Endothelial cell (in vitro differentiated cells): ENCODE measurements around the gene UBE2I. TPM values are rescaled to one million over a fixed set of nuclear protein-coding genes. Genes with fewer than 3 reads are reported as not detected.

Experiments
- DNase-seq: peaks from one replicate; pipeline ENCODE4 v3.0.0; 2021; ENCODE audit warnings: low spot score
- H3K27ac Mint-ChIP-seq: one replicate; pipeline ENCODE4 v1.8.0; 2021; ENCODE audit warnings: mixed read lengths, inconsistent platforms; ENCODE audit not compliant: unreplicated experiment
- H3K27me3 Mint-ChIP-seq: one replicate; pipeline ENCODE4 v1.8.0; 2021; ENCODE audit warnings: mild to moderate bottlenecking, moderate library complexity, mixed read lengths, inconsistent platforms; ENCODE audit not compliant: unreplicated experiment
- H3K36me3 Mint-ChIP-seq: one replicate; pipeline ENCODE4 v1.8.0; 2021; ENCODE audit warnings: mild to moderate bottlenecking, low read depth, mixed read lengths, inconsistent platforms; ENCODE audit not compliant: unreplicated experiment
- H3K4me1 Mint-ChIP-seq: one replicate; pipeline ENCODE4 v1.8.0; 2021; ENCODE audit warnings: mild to moderate bottlenecking, mixed read lengths, inconsistent platforms; ENCODE audit not compliant: unreplicated experiment
- H3K4me3 Mint-ChIP-seq: one replicate; pipeline ENCODE4 v1.8.0; 2021; ENCODE audit warnings: mild to moderate bottlenecking, mixed read lengths, inconsistent platforms; ENCODE audit not compliant: unreplicated experiment
- H3K9me3 Mint-ChIP-seq: one replicate; pipeline ENCODE4 v1.8.0; 2021; ENCODE audit warnings: mixed read lengths, inconsistent platforms; ENCODE audit not compliant: unreplicated experiment
- CTCF ChIP-seq: fragments of 200-600 bp; sonication (generic); IDR thresholded peaks from one replicate; pipeline ENCODE4 v1.5.0; 2021; ENCODE audit warnings: antibody characterized with exemption; ENCODE audit not compliant: unreplicated experiment
- total RNA-seq: library from RNA; stranded (reverse); fragmentation: NEBNext Ultra II Directional; extraction: Animal tissue kit (Norgen Biotek cat#: 25700); gene quantifications from one replicate; pipeline ENCODE4 v1.2.1, GENCODE V29; 2021; ENCODE audit not compliant: unreplicated experiment

The UBE2I gene
- total RNA-seq, 1 donor from 2014 or later, result 167 TPM

GRCh38 chr16:1367486-1368174 is 58.2 kb downstream of the UBE2I start:
- Mint-ChIP-seq H3K27ac (no peak overlapping the region), H3K27me3 (peaks cover 1% of the 10 kb centered on the region), H3K4me3 (no peak overlapping the region), H3K36me3 (peaks cover 3% of the 10 kb centered on the region), H3K4me1 (no peaks in the 10 kb centered on the region), H3K9me3 (no peaks in the 10 kb centered on the region)
- no peak for TF ChIP-seq CTCF
- no peak for DNase-seq

GRCh38 chr16:1371054-1371978 is 61.9 kb downstream of the UBE2I start:
- no peaks in the 10 kb centered on the region for H3K9me3 Mint-ChIP-seq
- H3K4me3 Mint-ChIP-seq, result no peak overlapping the region
- no peak for TF ChIP-seq CTCF

GRCh38 chr16:1372292-1372950 is 63.0 kb downstream of the UBE2I start:
- no peak for TF ChIP-seq CTCF
- no peak for DNase-seq
- no peak overlapping the region for H3K4me3 Mint-ChIP-seq
- peaks cover 5% of the 10 kb centered on the region for H3K36me3 Mint-ChIP-seq
- no peak overlapping the region for H3K27ac Mint-ChIP-seq
- no peaks in the 10 kb centered on the region for H3K4me1 Mint-ChIP-seq
- peaks cover 3% of the 10 kb centered on the region for H3K27me3 Mint-ChIP-seq
- H3K9me3 Mint-ChIP-seq, result no peaks in the 10 kb centered on the region

More at GRCh38 chr16:1371054-1371978, 61.9 kb downstream of the UBE2I start:
- Mint-ChIP-seq H3K27ac (no peak overlapping the region), H3K4me1 (no peaks in the 10 kb centered on the region), H3K27me3 (peaks cover 3% of the 10 kb centered on the region), H3K36me3 (peaks cover under 1% of the 10 kb centered on the region)
- no peak for DNase-seq

- Mint-ChIP-seq H3K4me3 (no peak overlapping the region), H3K27ac (no peak overlapping the region), H3K9me3 (no peaks in the 10 kb centered on the region), H3K4me1 (peaks cover 9% of the 10 kb centered on the region), H3K27me3 (peaks cover 7% of the 10 kb centered on the region), H3K36me3 (peaks cover 9% of the 10 kb centered on the region)
- TF ChIP-seq CTCF, result no peak
- no peak for DNase-seq
Observed at GRCh38 chr16:1374418-1375297, 65.2 kb downstream of the UBE2I start.
